Lung (tissue), 12 donors: ENCODE measurements around the gene TCIRG1. TPM values are rescaled to one million over a fixed set of nuclear protein-coding genes. Genes with fewer than 3 reads are reported as not detected.
"Not testable (repeated sequence)": the region's sequence is repeated elsewhere in the genome, so short reads cannot be mapped to it uniquely, and the experiment has no call there.

Source experiments
- ATAC-seq: fragments of 200-7000 bp; cut with Tn5 transposase; one replicate; pipeline ENCODE4 v1.9.1; 2020; ENCODE audit warnings: moderate number of reproducible peaks; ENCODE audit not compliant: insufficient read depth, low FRiP score
- DNase-seq, 3 donors: peaks; one replicate each; pipeline ENCODE4 v3.0.0-alpha.2; 2013 to 2017
- H3K27ac ChIP-seq, 2 donors: one replicate each; pipeline ENCODE4 v1.5.1; 2013; ENCODE audit warnings: mild to moderate bottlenecking in 2 of 2, moderate library complexity in 2 of 2, control low read depth in 1 of 2, inconsistent platforms in 1 of 2, low read depth in 1 of 2, low read length in 1 of 2
- H3K27me3 ChIP-seq, 3 donors: one replicate each; pipeline ENCODE4 v1.5.1; 2013; ENCODE audit warnings: low read length in 2 of 3; ENCODE audit not compliant: control insufficient read depth in 3 of 3, insufficient read depth in 3 of 3
- H3K36me3 ChIP-seq, 4 donors: one replicate each; pipeline ENCODE4 v1.5.1; 2013; ENCODE audit warnings: low read length in 4 of 4, mild to moderate bottlenecking in 1 of 4, moderate library complexity in 1 of 4; ENCODE audit not compliant: control insufficient read depth in 4 of 4, insufficient read depth in 4 of 4
- H3K4me1 ChIP-seq, 5 donors: one replicate each; pipeline ENCODE4 v1.5.1; 2013; ENCODE audit warnings: low read length in 5 of 5, mild to moderate bottlenecking in 2 of 5, moderate library complexity in 1 of 5; ENCODE audit not compliant: control insufficient read depth in 5 of 5, insufficient read depth in 5 of 5
- H3K4me3 ChIP-seq: one replicate; pipeline ENCODE4 v1.5.1; 2013; ENCODE audit warnings: mild to moderate bottlenecking, control low read depth, moderate library complexity
- H3K9ac ChIP-seq, 2 donors: one replicate each; pipeline ENCODE4 v1.5.1; 2013; ENCODE audit warnings: low read length in 2 of 2, control low read depth in 1 of 2; ENCODE audit not compliant: insufficient read depth in 1 of 2
- H3K9me3 ChIP-seq, 4 donors: one replicate each; pipeline ENCODE4 v1.5.1; 2013; ENCODE audit warnings: low read length in 3 of 4, mild to moderate bottlenecking in 1 of 4, moderate library complexity in 1 of 4; ENCODE audit not compliant: control insufficient read depth in 4 of 4, insufficient read depth in 3 of 4
- CTCF ChIP-seq: IDR thresholded peaks from 2 replicates; pipeline ENCODE4 v1.5.1; 2012; ENCODE audit warnings: mild to moderate bottlenecking; ENCODE audit errors: control extremely low read depth, extremely low read depth
- WGBS, 2 donors: extraction: QIAGEN DNeasy Blood & Tissue Kit; methylation state at CpG; one replicate each; pipeline ENCODE4 v1.1.7; 2013; 5-methylcytosine and 5-hydroxymethylcytosine counted together
- polyA plus RNA-seq, 2 donors: library from polyadenylated mRNA; stranded (reverse); fragments of 200-250 nt; gene quantifications; one replicate each; pipeline ENCODE4 v1.2.1, GENCODE V29; 2013
- total RNA-seq, 2 donors: library from RNA; depleted of rRNA in 1 of 2; stranded (reverse); fragments of >200 nt in 1 of 2; gene quantifications; one replicate each; pipeline ENCODE4 v1.2.1, GENCODE V29; 2014 to 2021
- donor health status: control.
- donor health status: control.
- donor health status: Bipolar disorder and iron deficiency.
- donor health status: healthy.
- donor health status: DM: yes; HTN: yes; CAD: no.

Gene TCIRG1
- total and polyA plus RNA-seq, 4 donors: 70.2 to 438 (median 283) TPM

- peaks cover 0 to 3% (median 0%) of the 10 kb centered on the region in 4 donors for H3K36me3 ChIP-seq
- peaks cover 0 to 4% (median 0%) of the 10 kb centered on the region in 5 donors for H3K4me1 ChIP-seq
- no peak overlapping the region for H3K27ac ChIP-seq
- TF ChIP-seq CTCF: no peak
- WGBS, 2 donors: 38 to 46% methylated on average over 1 of the region's 1 CpG
- peak overlapping the region in 1 of 2 donors; percentile 7 for H3K9ac ChIP-seq
- DNase-seq: no peak
- H3K4me3 ChIP-seq: no peak overlapping the region
- no peak for ATAC-seq
- H3K9me3 ChIP-seq: no peaks in the 10 kb centered on the region
- H3K27me3 ChIP-seq: no peaks in the 10 kb centered on the region
Observed at GRCh38 chr11:68090287-68090686, 51.5 kb downstream of the TCIRG1 start.

- WGBS, 2 donors: 10 to 30% methylated on average over 6 of the region's 6 CpGs
Observed at GRCh38 chr11:68090706-68091105, 51.9 kb downstream of the TCIRG1 start.

GRCh38 chr11:68092411-68092810, 53.6 kb downstream of the TCIRG1 start:
- peaks cover 0 to 4% (median 0%) of the 10 kb centered on the region in 5 donors for H3K4me1 ChIP-seq
- H3K9ac ChIP-seq: no peak overlapping the region
- H3K27ac ChIP-seq: no peak overlapping the region
- ATAC-seq (no peak), DNase-seq (peak in 1 of 3 donors; percentile 27)
- H3K9me3 ChIP-seq: no peaks in the 10 kb centered on the region
- no peak overlapping the region for H3K4me3 ChIP-seq
- WGBS, 2 donors: 92 to 95% methylated on average over 2 of the region's 2 CpGs
- TF ChIP-seq CTCF: no peak
- peaks cover 0 to 3% (median 0%) of the 10 kb centered on the region in 4 donors for H3K36me3 ChIP-seq
- H3K27me3 ChIP-seq: no peaks in the 10 kb centered on the region

More at GRCh38 chr11:68090706-68091105, 51.9 kb downstream of the TCIRG1 start:
- DNase-seq (peak in 1 of 3 donors; percentile 42), ATAC-seq (peak; percentile 69)
- Histone ChIP-seq H3K36me3 (peaks cover 0 to 3% (median 0%) of the 10 kb centered on the region in 4 donors), H3K27ac (peak overlapping the region in 1 of 2 donors; percentile 47), H3K4me1 (peaks cover 0 to 4% (median 0%) of the 10 kb centered on the region in 5 donors), H3K27me3 (no peaks in the 10 kb centered on the region), H3K9ac (peak overlapping the region; percentile 7 to 11), H3K4me3 (no peak overlapping the region), H3K9me3 (no peaks in the 10 kb centered on the region)
- TF ChIP-seq CTCF: no peak

GRCh38 chr11:68092946-68093345, 54.1 kb downstream of the TCIRG1 start:
- not testable (repeated sequence) for DNase-seq, ATAC-seq, H3K9ac ChIP-seq, H3K27me3 ChIP-seq, H3K36me3 ChIP-seq, H3K27ac ChIP-seq, H3K9me3 ChIP-seq, H3K4me1 ChIP-seq, H3K4me3 ChIP-seq
- WGBS, 2 donors: 92 to 95% methylated on average over 3 of the region's 3 CpGs
